ENCODE data around the gene ANAPC15. TPM values are rescaled to one million over a fixed set of nuclear protein-coding genes. Genes with fewer than 3 reads are reported as not detected.
"Not testable (repeated sequence)": the region's sequence is repeated elsewhere in the genome, so short reads cannot be mapped to it uniquely, and the experiment has no call there.

ANAPC15 gene
- total and polyA plus RNA-seq, 2 experiments from 2014 or later = 52.1 to 117 TPM

GRCh38 chr11:72142543-72142942 is 30.0 kb upstream of the ANAPC15 start:
- not testable (repeated sequence) for H3K27me3 Mint-ChIP-seq (ENCODE audit: insufficient read depth, low read depth, poor library complexity); DNase-seq (ENCODE audit: low spot score); H3K4me3 Mint-ChIP-seq; H3K36me3 Mint-ChIP-seq (ENCODE audit: low read depth); H2AFZ ChIP-seq; H3K27ac Mint-ChIP-seq; H3K27ac ChIP-seq (ENCODE audit: low read depth); H3K9me3 Mint-ChIP-seq; H3K9me2 ChIP-seq (ENCODE audit: insufficient read depth); H3F3A ChIP-seq (replicated peaks; ENCODE audit: low read depth); H3K4me2 ChIP-seq; H3K4me1 ChIP-seq (ENCODE audit: insufficient read depth); ATAC-seq; H3K4me1 Mint-ChIP-seq; H4K20me1 ChIP-seq (replicated peaks; ENCODE audit: insufficient read depth); H3K79me2 ChIP-seq (replicated peaks; ENCODE audit: insufficient read depth); H3K36me3 ChIP-seq (ENCODE audit: insufficient read depth); H3K4me3 ChIP-seq; H3K27me3 ChIP-seq (ENCODE audit: insufficient read depth)

DNA sequence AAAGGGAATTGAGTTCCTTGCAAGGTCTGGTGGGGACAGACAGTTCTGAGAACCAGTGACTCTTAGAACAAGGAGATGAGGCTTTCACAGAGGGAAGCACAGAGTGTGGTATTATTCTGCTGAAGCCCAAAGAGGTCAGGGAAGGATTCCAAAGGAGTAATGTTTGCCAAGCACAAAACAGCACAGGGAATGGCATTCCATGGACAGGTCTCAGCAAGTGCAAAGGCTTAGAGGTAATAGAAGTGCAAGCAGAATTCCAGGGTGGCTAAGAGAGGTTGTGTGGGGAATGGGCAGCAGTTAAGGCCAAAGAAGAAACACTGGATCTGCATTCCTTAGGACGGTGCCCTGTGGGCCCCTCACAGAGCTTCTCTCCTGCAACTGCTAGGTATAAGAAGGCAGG is 29.6 kb upstream of the ANAPC15 start:
- not testable (repeated sequence) for H2AFZ ChIP-seq; H3K27me3 Mint-ChIP-seq (ENCODE audit: insufficient read depth, low read depth, poor library complexity); H3K4me1 Mint-ChIP-seq; DNase-seq (ENCODE audit: low spot score); H3K27ac Mint-ChIP-seq; H3K4me2 ChIP-seq; H3K9me2 ChIP-seq (ENCODE audit: insufficient read depth); H3K4me1 ChIP-seq (ENCODE audit: insufficient read depth); H3K27ac ChIP-seq (ENCODE audit: low read depth); H3K4me3 ChIP-seq; H3F3A ChIP-seq (replicated peaks; ENCODE audit: low read depth); H3K4me3 Mint-ChIP-seq; H3K36me3 ChIP-seq (ENCODE audit: insufficient read depth); H3K36me3 Mint-ChIP-seq (ENCODE audit: low read depth); H4K20me1 ChIP-seq (replicated peaks; ENCODE audit: insufficient read depth); ATAC-seq; H3K79me2 ChIP-seq (replicated peaks; ENCODE audit: insufficient read depth); H3K27me3 ChIP-seq (ENCODE audit: insufficient read depth); H3K9me3 Mint-ChIP-seq

- no peak overlapping the region for H3K4me2 ChIP-seq
- H3K36me3 Mint-ChIP-seq (ENCODE audit: low read depth) = no peaks in the 10 kb centered on the region
- no peaks in the 10 kb centered on the region for H3K9me2 ChIP-seq (ENCODE audit: insufficient read depth)
- H3F3A ChIP-seq (replicated peaks; ENCODE audit: low read depth) = no peaks in the 10 kb centered on the region
- H3K4me3 ChIP-seq = no peak overlapping the region
- no peak overlapping the region for H3K27ac ChIP-seq (ENCODE audit: low read depth)
- no peak overlapping the region for H3K4me3 Mint-ChIP-seq
- no peaks in the 10 kb centered on the region; the same call in 2 of the 3 replicates for H3K9me3 Mint-ChIP-seq
- no peaks in the 10 kb centered on the region for H3K36me3 ChIP-seq (ENCODE audit: insufficient read depth)
- no peaks in the 10 kb centered on the region for H3K79me2 ChIP-seq (replicated peaks; ENCODE audit: insufficient read depth)
- no peaks in the 10 kb centered on the region; the same call in 1 of the 2 replicates for H4K20me1 ChIP-seq (replicated peaks; ENCODE audit: insufficient read depth)
- H3K27me3 Mint-ChIP-seq (ENCODE audit: insufficient read depth, low read depth, poor library complexity) = no peaks in the 10 kb centered on the region
- H2AFZ ChIP-seq = no peak overlapping the region
- H3K4me1 ChIP-seq (ENCODE audit: insufficient read depth) = no peaks in the 10 kb centered on the region
- peaks cover 2% of the 10 kb centered on the region; the same call in 1 of the 3 replicates for H3K4me1 Mint-ChIP-seq
- DNase-seq (ENCODE audit: low spot score) (no peak), ATAC-seq (no peak)
- no peaks in the 10 kb centered on the region for H3K27me3 ChIP-seq (ENCODE audit: insufficient read depth)
- H3K27ac Mint-ChIP-seq = no peak overlapping the region
- TF ChIP-seq ZNF331 (CRISPR knock-in tag; IDR thresholded peaks at IDR 0.05; ENCODE audit: low read depth) (no peak), EZH2 (IDR thresholded peaks at IDR 0.05; ENCODE audit: low read depth, unreplicated experiment) (no peak), CTCF (conservative IDR thresholded peaks at IDR 0.05; ENCODE audit: low read depth in 2 of 2) (no peak), JUNB (IDR thresholded peaks at IDR 0.05; ENCODE audit: unreplicated experiment) (no peak), EZH2phosphoT487 (IDR thresholded peaks at IDR 0.05; ENCODE audit: unreplicated experiment) (no peak), NANOG (IDR thresholded peaks at IDR 0.05; ENCODE audit: borderline replicate concordance) (no peak), ZNF114 (CRISPR knock-in tag; IDR thresholded peaks at IDR 0.05) (no peak), CREB1 (CRISPR knock-in tag; IDR thresholded peaks at IDR 0.05; ENCODE audit: low read depth) (no peak)
- TF ChIP-seq, protein P1, sequence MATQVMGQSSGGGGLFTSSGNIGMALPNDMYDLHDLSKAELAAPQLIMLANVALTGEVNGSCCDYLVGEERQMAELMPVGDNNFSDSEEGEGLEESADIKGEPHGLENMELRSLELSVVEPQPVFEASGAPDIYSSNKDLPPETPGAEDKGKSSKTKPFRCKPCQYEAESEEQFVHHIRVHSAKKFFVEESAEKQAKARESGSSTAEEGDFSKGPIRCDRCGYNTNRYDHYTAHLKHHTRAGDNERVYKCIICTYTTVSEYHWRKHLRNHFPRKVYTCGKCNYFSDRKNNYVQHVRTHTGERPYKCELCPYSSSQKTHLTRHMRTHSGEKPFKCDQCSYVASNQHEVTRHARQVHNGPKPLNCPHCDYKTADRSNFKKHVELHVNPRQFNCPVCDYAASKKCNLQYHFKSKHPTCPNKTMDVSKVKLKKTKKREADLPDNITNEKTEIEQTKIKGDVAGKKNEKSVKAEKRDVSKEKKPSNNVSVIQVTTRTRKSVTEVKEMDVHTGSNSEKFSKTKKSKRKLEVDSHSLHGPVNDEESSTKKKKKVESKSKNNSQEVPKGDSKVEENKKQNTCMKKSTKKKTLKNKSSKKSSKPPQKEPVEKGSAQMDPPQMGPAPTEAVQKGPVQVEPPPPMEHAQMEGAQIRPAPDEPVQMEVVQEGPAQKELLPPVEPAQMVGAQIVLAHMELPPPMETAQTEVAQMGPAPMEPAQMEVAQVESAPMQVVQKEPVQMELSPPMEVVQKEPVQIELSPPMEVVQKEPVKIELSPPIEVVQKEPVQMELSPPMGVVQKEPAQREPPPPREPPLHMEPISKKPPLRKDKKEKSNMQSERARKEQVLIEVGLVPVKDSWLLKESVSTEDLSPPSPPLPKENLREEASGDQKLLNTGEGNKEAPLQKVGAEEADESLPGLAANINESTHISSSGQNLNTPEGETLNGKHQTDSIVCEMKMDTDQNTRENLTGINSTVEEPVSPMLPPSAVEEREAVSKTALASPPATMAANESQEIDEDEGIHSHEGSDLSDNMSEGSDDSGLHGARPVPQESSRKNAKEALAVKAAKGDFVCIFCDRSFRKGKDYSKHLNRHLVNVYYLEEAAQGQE (IDR thresholded peaks at IDR 0.05; ENCODE audit: unreplicated experiment) = no peak
- TF ChIP-seq, protein P2, sequence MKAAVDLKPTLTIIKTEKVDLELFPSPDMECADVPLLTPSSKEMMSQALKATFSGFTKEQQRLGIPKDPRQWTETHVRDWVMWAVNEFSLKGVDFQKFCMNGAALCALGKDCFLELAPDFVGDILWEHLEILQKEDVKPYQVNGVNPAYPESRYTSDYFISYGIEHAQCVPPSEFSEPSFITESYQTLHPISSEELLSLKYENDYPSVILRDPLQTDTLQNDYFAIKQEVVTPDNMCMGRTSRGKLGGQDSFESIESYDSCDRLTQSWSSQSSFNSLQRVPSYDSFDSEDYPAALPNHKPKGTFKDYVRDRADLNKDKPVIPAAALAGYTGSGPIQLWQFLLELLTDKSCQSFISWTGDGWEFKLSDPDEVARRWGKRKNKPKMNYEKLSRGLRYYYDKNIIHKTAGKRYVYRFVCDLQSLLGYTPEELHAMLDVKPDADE (IDR thresholded peaks at IDR 0.05) = no peak
Observed at GRCh38 chr11:72141066-72141465, 28.6 kb upstream of the ANAPC15 start.

Data from GM23338 (cell line).